ENCODE results near the gene HPD.

DNA sequence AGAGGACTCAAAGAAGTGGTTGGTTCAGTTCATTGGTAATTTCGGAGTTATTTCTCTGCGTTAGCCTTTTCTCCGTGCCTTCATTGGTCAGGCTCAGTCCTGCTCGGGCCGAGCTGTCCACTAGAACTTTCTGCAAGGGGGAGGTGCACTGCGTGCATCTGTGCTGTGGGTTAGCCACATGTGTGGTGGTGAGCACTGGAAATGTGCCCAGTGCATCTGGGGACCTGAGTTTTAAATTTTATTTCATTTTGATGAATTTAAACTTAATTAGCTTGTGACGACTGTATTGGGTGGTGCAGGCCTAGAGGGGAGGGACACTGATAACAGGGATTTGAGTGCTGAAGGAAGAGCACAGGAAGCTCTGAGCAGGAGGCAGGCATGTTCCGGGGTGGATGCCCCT lies 30.4 kb downstream of the HPD start:
- TF ChIP-seq, protein P1, sequence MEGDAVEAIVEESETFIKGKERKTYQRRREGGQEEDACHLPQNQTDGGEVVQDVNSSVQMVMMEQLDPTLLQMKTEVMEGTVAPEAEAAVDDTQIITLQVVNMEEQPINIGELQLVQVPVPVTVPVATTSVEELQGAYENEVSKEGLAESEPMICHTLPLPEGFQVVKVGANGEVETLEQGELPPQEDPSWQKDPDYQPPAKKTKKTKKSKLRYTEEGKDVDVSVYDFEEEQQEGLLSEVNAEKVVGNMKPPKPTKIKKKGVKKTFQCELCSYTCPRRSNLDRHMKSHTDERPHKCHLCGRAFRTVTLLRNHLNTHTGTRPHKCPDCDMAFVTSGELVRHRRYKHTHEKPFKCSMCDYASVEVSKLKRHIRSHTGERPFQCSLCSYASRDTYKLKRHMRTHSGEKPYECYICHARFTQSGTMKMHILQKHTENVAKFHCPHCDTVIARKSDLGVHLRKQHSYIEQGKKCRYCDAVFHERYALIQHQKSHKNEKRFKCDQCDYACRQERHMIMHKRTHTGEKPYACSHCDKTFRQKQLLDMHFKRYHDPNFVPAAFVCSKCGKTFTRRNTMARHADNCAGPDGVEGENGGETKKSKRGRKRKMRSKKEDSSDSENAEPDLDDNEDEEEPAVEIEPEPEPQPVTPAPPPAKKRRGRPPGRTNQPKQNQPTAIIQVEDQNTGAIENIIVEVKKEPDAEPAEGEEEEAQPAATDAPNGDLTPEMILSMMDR (IDR thresholded peaks at IDR 0.05) = no peak
- no peak for TF ChIP-seq EP300 (IDR thresholded peaks at IDR 0.05)
